Dendritic cell treated with granulocyte-macrophage colony-stimulating factor and Interleukin-4, amounts not matched to agents 40 ng/mL and 50 ng/mL, for 4 days (primary cell): ENCODE results near the gene XDH.
A peak's percentile ranks its signal among the peaks of the same experiment; 100 is the strongest.

Experiments used
- H3K27ac Mint-ChIP-seq: one replicate; pipeline ENCODE4 v1.8.0; 2022; ENCODE audit warnings: mild to moderate bottlenecking, mixed read lengths
- H3K27me3 Mint-ChIP-seq: one replicate; pipeline ENCODE4 v1.8.0; 2022; ENCODE audit warnings: mild to moderate bottlenecking, mixed read lengths
- H3K36me3 Mint-ChIP-seq: one replicate; pipeline ENCODE4 v1.8.0; 2022; ENCODE audit warnings: low read depth, mixed read lengths
- H3K4me1 Mint-ChIP-seq: one replicate; pipeline ENCODE4 v1.8.0; 2022; ENCODE audit warnings: low read depth, mixed read lengths
- H3K4me3 Mint-ChIP-seq: one replicate; pipeline ENCODE4 v1.8.0; 2022; ENCODE audit warnings: mild to moderate bottlenecking, moderate library complexity, mixed read lengths
- H3K9me3 Mint-ChIP-seq: one replicate; pipeline ENCODE4 v1.8.0; 2022; ENCODE audit warnings: mixed read lengths
- intact Hi-C: fragments of 100-400 bp; cut with micrococcal nuclease; formaldehyde crosslinking; loops from one replicate; pipeline ENCODE4 v1.15.0; 2022

The XDH gene

GRCh38 chr2:31386648-31387047, 27.9 kb downstream of the XDH start:
- H3K27ac Mint-ChIP-seq: no peak overlapping the region
- H3K4me1 Mint-ChIP-seq: peaks cover 50% of the 10 kb centered on the region
- H3K4me3 Mint-ChIP-seq: no peak overlapping the region
- H3K27me3 Mint-ChIP-seq: peaks cover 4% of the 10 kb centered on the region
- intact Hi-C loops: no loop called here
- H3K9me3 Mint-ChIP-seq: no peaks in the 10 kb centered on the region
- no peaks in the 10 kb centered on the region for H3K36me3 Mint-ChIP-seq

GRCh38 chr2:31386172-31386571, 28.4 kb downstream of the XDH start:
- H3K36me3 Mint-ChIP-seq: no peaks in the 10 kb centered on the region
- H3K9me3 Mint-ChIP-seq: no peaks in the 10 kb centered on the region
- no peak overlapping the region for H3K27ac Mint-ChIP-seq
- no peak overlapping the region for H3K4me3 Mint-ChIP-seq
- peaks cover 53% of the 10 kb centered on the region for H3K4me1 Mint-ChIP-seq
- peaks cover 5% of the 10 kb centered on the region for H3K27me3 Mint-ChIP-seq
- intact Hi-C loops: no loop called here

- H3K27me3 Mint-ChIP-seq: peaks cover 4% of the 10 kb centered on the region
- H3K4me3 Mint-ChIP-seq: no peak overlapping the region
These were observed 29.7 kb downstream of the XDH start for GRCh38 chr2:31384771-31385276.

GRCh38 chr2:31384351-31384750, 30.2 kb downstream of the XDH start:
- no peaks in the 10 kb centered on the region for H3K9me3 Mint-ChIP-seq
- H3K4me3 Mint-ChIP-seq: no peak overlapping the region
- H3K27ac Mint-ChIP-seq: no peak overlapping the region
- H3K4me1 Mint-ChIP-seq: peaks cover 53% of the 10 kb centered on the region
- no peaks in the 10 kb centered on the region for H3K36me3 Mint-ChIP-seq
- peaks cover 4% of the 10 kb centered on the region for H3K27me3 Mint-ChIP-seq
- intact Hi-C loops: no loop called here

More at GRCh38 chr2:31384771-31385276, 29.7 kb downstream of the XDH start:
- H3K9me3 Mint-ChIP-seq: no peaks in the 10 kb centered on the region
- H3K27ac Mint-ChIP-seq: peak overlapping the region; percentile 15
- no peaks in the 10 kb centered on the region for H3K36me3 Mint-ChIP-seq
- H3K4me1 Mint-ChIP-seq: peaks cover 53% of the 10 kb centered on the region
- intact Hi-C loops: no loop called here

- intact Hi-C loops: no loop called here
- no peaks in the 10 kb centered on the region for H3K9me3 Mint-ChIP-seq
- H3K4me3 Mint-ChIP-seq: no peak overlapping the region
- H3K4me1 Mint-ChIP-seq: peaks cover 53% of the 10 kb centered on the region
- H3K27me3 Mint-ChIP-seq: peaks cover 4% of the 10 kb centered on the region
- no peaks in the 10 kb centered on the region for H3K36me3 Mint-ChIP-seq
- peak overlapping the region; percentile 52 for H3K27ac Mint-ChIP-seq
These were observed 30.9 kb downstream of the XDH start for GRCh38 chr2:31383471-31384153.

- Mint-ChIP-seq H3K4me3 (no peak overlapping the region), H3K36me3 (no peaks in the 10 kb centered on the region), H3K27me3 (peaks cover 1% of the 10 kb centered on the region), H3K4me1 (peaks cover 53% of the 10 kb centered on the region), H3K9me3 (no peaks in the 10 kb centered on the region), H3K27ac (no peak overlapping the region)
- intact Hi-C loops: no loop called here
These were observed 32.0 kb downstream of the XDH start for GRCh38 chr2:31382452-31383120.

- Mint-ChIP-seq H3K4me3 (no peak overlapping the region), H3K4me1 (peaks cover 45% of the 10 kb centered on the region), H3K27me3 (peaks cover 1% of the 10 kb centered on the region), H3K9me3 (no peaks in the 10 kb centered on the region), H3K36me3 (no peaks in the 10 kb centered on the region), H3K27ac (no peak overlapping the region)
- intact Hi-C loops: no loop called here
These were observed 32.9 kb downstream of the XDH start for GRCh38 chr2:31381601-31382000.

GRCh38 chr2:31380243-31380642, 34.3 kb downstream of the XDH start:
- H3K9me3 Mint-ChIP-seq: no peaks in the 10 kb centered on the region
- no peaks in the 10 kb centered on the region for H3K36me3 Mint-ChIP-seq
- H3K4me3 Mint-ChIP-seq: no peak overlapping the region
- intact Hi-C loops: no loop called here
- H3K4me1 Mint-ChIP-seq: peaks cover 35% of the 10 kb centered on the region
- peaks cover 1% of the 10 kb centered on the region for H3K27me3 Mint-ChIP-seq
- no peak overlapping the region for H3K27ac Mint-ChIP-seq

- peaks cover 4% of the 10 kb centered on the region for H3K27me3 Mint-ChIP-seq
- intact Hi-C loops: no loop called here
These were observed 34.8 kb downstream of the XDH start for GRCh38 chr2:31379747-31380146.

GRCh38 chr2:31378791-31379501, 35.6 kb downstream of the XDH start:
- Mint-ChIP-seq H3K27ac (no peak overlapping the region), H3K36me3 (no peaks in the 10 kb centered on the region), H3K27me3 (peaks cover 4% of the 10 kb centered on the region), H3K4me3 (no peak overlapping the region), H3K9me3 (no peaks in the 10 kb centered on the region), H3K4me1 (peaks cover 22% of the 10 kb centered on the region)
- intact Hi-C loops: no loop called here

More at GRCh38 chr2:31379747-31380146, 34.8 kb downstream of the XDH start:
- H3K36me3 Mint-ChIP-seq: no peaks in the 10 kb centered on the region
- H3K4me1 Mint-ChIP-seq: peaks cover 30% of the 10 kb centered on the region
- no peak overlapping the region for H3K4me3 Mint-ChIP-seq
- H3K9me3 Mint-ChIP-seq: no peaks in the 10 kb centered on the region
- H3K27ac Mint-ChIP-seq: no peak overlapping the region

- Mint-ChIP-seq H3K27me3 (peaks cover 4% of the 10 kb centered on the region), H3K36me3 (no peaks in the 10 kb centered on the region), H3K9me3 (no peaks in the 10 kb centered on the region), H3K4me1 (peaks cover 16% of the 10 kb centered on the region), H3K27ac (no peak overlapping the region), H3K4me3 (no peak overlapping the region)
- intact Hi-C loops: no loop called here
These were observed 36.2 kb downstream of the XDH start for GRCh38 chr2:31378389-31378788.

- Mint-ChIP-seq H3K4me1 (no peaks in the 10 kb centered on the region), H3K27ac (no peak overlapping the region), H3K9me3 (no peaks in the 10 kb centered on the region), H3K36me3 (no peaks in the 10 kb centered on the region), H3K27me3 (peaks cover 3% of the 10 kb centered on the region), H3K4me3 (no peak overlapping the region)
- intact Hi-C loops: no loop called here
These were observed 41.4 kb downstream of the XDH start for GRCh38 chr2:31373127-31373526.

GRCh38 chr2:31372097-31372496, 42.4 kb downstream of the XDH start:
- Mint-ChIP-seq H3K4me1 (no peaks in the 10 kb centered on the region), H3K9me3 (no peaks in the 10 kb centered on the region), H3K27ac (no peak overlapping the region), H3K27me3 (peaks cover 3% of the 10 kb centered on the region), H3K4me3 (no peak overlapping the region), H3K36me3 (no peaks in the 10 kb centered on the region)
- intact Hi-C loops: no loop called here

- Mint-ChIP-seq H3K27ac (no peak overlapping the region), H3K4me3 (no peak overlapping the region), H3K36me3 (no peaks in the 10 kb centered on the region), H3K9me3 (no peaks in the 10 kb centered on the region), H3K4me1 (no peaks in the 10 kb centered on the region), H3K27me3 (peaks cover 3% of the 10 kb centered on the region)
- intact Hi-C loops: no loop called here
These were observed 42.9 kb downstream of the XDH start for GRCh38 chr2:31371691-31372090.
